ENCODE measurements around the gene APOL3.
"Not testable (repeated sequence)": the region's sequence is repeated elsewhere in the genome, so short reads cannot be mapped to it uniquely, and the experiment has no call there.

DNA sequence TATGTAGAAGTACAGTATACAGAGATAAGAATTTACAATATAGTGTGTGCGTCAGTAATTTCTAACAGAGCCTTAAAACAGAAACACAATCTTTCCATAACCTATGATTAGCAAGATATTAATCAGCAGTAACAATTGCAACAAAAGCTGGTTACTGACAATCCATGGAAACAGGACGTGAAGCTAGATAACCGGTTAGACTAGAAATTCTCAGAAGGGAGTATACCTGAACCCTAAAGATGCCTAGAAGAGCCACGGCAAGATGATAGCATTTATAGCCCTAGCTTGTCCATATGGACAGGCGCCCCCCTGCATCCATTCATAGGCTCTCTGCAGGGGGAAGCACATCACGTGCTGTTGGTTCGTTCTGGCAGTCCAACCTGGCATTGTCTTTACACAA is 42.9 kb upstream of the APOL3 start:
- TF ChIP-seq, protein P1, sequence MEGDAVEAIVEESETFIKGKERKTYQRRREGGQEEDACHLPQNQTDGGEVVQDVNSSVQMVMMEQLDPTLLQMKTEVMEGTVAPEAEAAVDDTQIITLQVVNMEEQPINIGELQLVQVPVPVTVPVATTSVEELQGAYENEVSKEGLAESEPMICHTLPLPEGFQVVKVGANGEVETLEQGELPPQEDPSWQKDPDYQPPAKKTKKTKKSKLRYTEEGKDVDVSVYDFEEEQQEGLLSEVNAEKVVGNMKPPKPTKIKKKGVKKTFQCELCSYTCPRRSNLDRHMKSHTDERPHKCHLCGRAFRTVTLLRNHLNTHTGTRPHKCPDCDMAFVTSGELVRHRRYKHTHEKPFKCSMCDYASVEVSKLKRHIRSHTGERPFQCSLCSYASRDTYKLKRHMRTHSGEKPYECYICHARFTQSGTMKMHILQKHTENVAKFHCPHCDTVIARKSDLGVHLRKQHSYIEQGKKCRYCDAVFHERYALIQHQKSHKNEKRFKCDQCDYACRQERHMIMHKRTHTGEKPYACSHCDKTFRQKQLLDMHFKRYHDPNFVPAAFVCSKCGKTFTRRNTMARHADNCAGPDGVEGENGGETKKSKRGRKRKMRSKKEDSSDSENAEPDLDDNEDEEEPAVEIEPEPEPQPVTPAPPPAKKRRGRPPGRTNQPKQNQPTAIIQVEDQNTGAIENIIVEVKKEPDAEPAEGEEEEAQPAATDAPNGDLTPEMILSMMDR (IDR thresholded peaks at IDR 0.05; ENCODE audit: poor library complexity, severe bottlenecking), result not testable (repeated sequence)
- not testable (repeated sequence) for TF ChIP-seq TAF1 (IDR thresholded peaks at IDR 0.05; ENCODE audit: low read depth); EZH2 (IDR thresholded peaks at IDR 0.05; ENCODE audit: borderline replicate concordance, insufficient read depth, low read length, poor library complexity, severe bottlenecking); POLR2AphosphoS5 (IDR thresholded peaks at IDR 0.05); RAD21 (conservative IDR thresholded peaks at IDR 0.05); REST (IDR thresholded peaks at IDR 0.05; ENCODE audit: borderline replicate concordance); EP300 (conservative IDR thresholded peaks at IDR 0.05; ENCODE audit: poor library complexity, severe bottlenecking)
